ENCODE results near the gene MBOAT2. TPM values are rescaled to one million over a fixed set of nuclear protein-coding genes. Genes with fewer than 3 reads are reported as not detected.
"Not testable (repeated sequence)": the region's sequence is repeated elsewhere in the genome, so short reads cannot be mapped to it uniquely, and the experiment has no call there.

MBOAT2 gene
- total RNA-seq, 2 donors from 2014 or later = 4.4 to 6.6 TPM

- peaks cover 0 to 6% of the 10 kb centered on the region in 2 donors for H3K9me3 Mint-ChIP-seq
These were observed 63.9 kb downstream of the MBOAT2 start for GRCh38 chr2:8939486-8940114.

GRCh38 chr2:8938384-8938783 lies 65.1 kb downstream of the MBOAT2 start:
- H3K9me3 Mint-ChIP-seq = peaks cover 0 to 6% of the 10 kb centered on the region in 2 donors
- DNase-seq (ENCODE audit: low spot score in 2 of 2) = no peak

More at GRCh38 chr2:8939486-8940114, 63.9 kb downstream of the MBOAT2 start:
- ATAC-seq (no peak), DNase-seq (ENCODE audit: low spot score in 2 of 2) (no peak)
- H3K27ac Mint-ChIP-seq = no peak overlapping the region
- H3K36me3 Mint-ChIP-seq = no peaks in the 10 kb centered on the region

GRCh38 chr2:8935982-8936381 lies 67.5 kb downstream of the MBOAT2 start:
- ATAC-seq (no peak), DNase-seq (ENCODE audit: low spot score in 2 of 2) (no peak)
- H3K9me3 Mint-ChIP-seq = peaks cover 0 to 6% of the 10 kb centered on the region in 2 donors
- H3K36me3 Mint-ChIP-seq = no peaks in the 10 kb centered on the region
- no peak overlapping the region for H3K27ac Mint-ChIP-seq

More at GRCh38 chr2:8938384-8938783, 65.1 kb downstream of the MBOAT2 start:
- no peak overlapping the region for H3K27ac Mint-ChIP-seq
- ATAC-seq = no peak
- no peaks in the 10 kb centered on the region for H3K36me3 Mint-ChIP-seq

- peaks cover 0 to 5% of the 10 kb centered on the region in 2 donors for H3K36me3 Mint-ChIP-seq
- no peak overlapping the region for H3K27ac Mint-ChIP-seq
- DNase-seq (ENCODE audit: low spot score in 2 of 2) (no peak), ATAC-seq (no peak)
- H3K9me3 Mint-ChIP-seq = peaks cover 0 to 6% of the 10 kb centered on the region in 2 donors
These were observed 69.1 kb downstream of the MBOAT2 start for GRCh38 chr2:8934338-8934737.

- no peak for DNase-seq (ENCODE audit: low spot score in 2 of 2)
- no peak overlapping the region for H3K27ac Mint-ChIP-seq
- ATAC-seq = no peak
- peaks cover 0 to 5% of the 10 kb centered on the region in 2 donors for H3K36me3 Mint-ChIP-seq
- no peaks in the 10 kb centered on the region for H3K9me3 Mint-ChIP-seq
These were observed 70.8 kb downstream of the MBOAT2 start for GRCh38 chr2:8932702-8933101.

- not testable (repeated sequence) for DNase-seq (ENCODE audit: low spot score in 2 of 2); H3K9me3 Mint-ChIP-seq; ATAC-seq; H3K27ac Mint-ChIP-seq; H3K36me3 Mint-ChIP-seq
These were observed 73.3 kb downstream of the MBOAT2 start for GRCh38 chr2:8930185-8930584.

- DNase-seq (ENCODE audit: low spot score in 2 of 2) = no peak
- no peak for ATAC-seq
- Mint-ChIP-seq H3K36me3 (peaks cover 0 to 5% of the 10 kb centered on the region in 2 donors), H3K27ac (no peak overlapping the region), H3K9me3 (no peaks in the 10 kb centered on the region)
These were observed 74.4 kb downstream of the MBOAT2 start for GRCh38 chr2:8929128-8929527.

GRCh38 chr2:8927510-8928455 lies 75.7 kb downstream of the MBOAT2 start:
- no peak overlapping the region for H3K27ac Mint-ChIP-seq
- H3K36me3 Mint-ChIP-seq = peaks cover 0 to 5% of the 10 kb centered on the region in 2 donors
- H3K9me3 Mint-ChIP-seq = no peaks in the 10 kb centered on the region
- DNase-seq (ENCODE audit: low spot score in 2 of 2) (no peak), ATAC-seq (no peak)

GRCh38 chr2:8926356-8926755 lies 77.1 kb downstream of the MBOAT2 start:
- H3K9me3 Mint-ChIP-seq = no peaks in the 10 kb centered on the region
- peaks cover 0 to 5% of the 10 kb centered on the region in 2 donors for H3K36me3 Mint-ChIP-seq
- H3K27ac Mint-ChIP-seq = no peak overlapping the region
- no peak for ATAC-seq
- DNase-seq (ENCODE audit: low spot score in 2 of 2) = no peak

GRCh38 chr2:8925411-8925810 lies 78.1 kb downstream of the MBOAT2 start:
- Mint-ChIP-seq H3K27ac (no peak overlapping the region), H3K9me3 (no peaks in the 10 kb centered on the region), H3K36me3 (peaks cover 0 to 5% of the 10 kb centered on the region in 2 donors)
- no peak for DNase-seq (ENCODE audit: low spot score in 2 of 2)
- no peak for ATAC-seq

GRCh38 chr2:8923183-8923582 lies 80.3 kb downstream of the MBOAT2 start:
- H3K9me3 Mint-ChIP-seq = no peaks in the 10 kb centered on the region
- ATAC-seq (no peak), DNase-seq (ENCODE audit: low spot score in 2 of 2) (no peak)
- no peaks in the 10 kb centered on the region for H3K36me3 Mint-ChIP-seq
- no peak overlapping the region for H3K27ac Mint-ChIP-seq

GRCh38 chr2:8922431-8922830 lies 81.1 kb downstream of the MBOAT2 start:
- no peak overlapping the region for H3K27ac Mint-ChIP-seq
- ATAC-seq (no peak), DNase-seq (ENCODE audit: low spot score in 2 of 2) (no peak)
- no peaks in the 10 kb centered on the region for H3K36me3 Mint-ChIP-seq
- no peaks in the 10 kb centered on the region for H3K9me3 Mint-ChIP-seq

GRCh38 chr2:8918412-8918811 lies 85.1 kb downstream of the MBOAT2 start:
- H3K27ac Mint-ChIP-seq = no peak overlapping the region
- H3K9me3 Mint-ChIP-seq = no peaks in the 10 kb centered on the region
- no peak for ATAC-seq
- no peak for DNase-seq (ENCODE audit: low spot score in 2 of 2)
- H3K36me3 Mint-ChIP-seq = no peaks in the 10 kb centered on the region

- H3K9me3 Mint-ChIP-seq = peaks cover 0 to 11% of the 10 kb centered on the region in 2 donors
- no peak overlapping the region for H3K27ac Mint-ChIP-seq
- ATAC-seq = no peak
- DNase-seq (ENCODE audit: low spot score in 2 of 2) = no peak
- no peaks in the 10 kb centered on the region for H3K36me3 Mint-ChIP-seq
These were observed 87.5 kb downstream of the MBOAT2 start for GRCh38 chr2:8915941-8916340.

- not testable (repeated sequence) for ATAC-seq; H3K27ac Mint-ChIP-seq; H3K36me3 Mint-ChIP-seq; DNase-seq (ENCODE audit: low spot score in 2 of 2)
- peaks cover 4 to 17% of the 10 kb centered on the region in 2 donors for H3K9me3 Mint-ChIP-seq
These were observed 89.7 kb downstream of the MBOAT2 start for GRCh38 chr2:8913767-8914166.

GRCh38 chr2:8907764-8908288 lies 95.7 kb downstream of the MBOAT2 start:
- Mint-ChIP-seq H3K36me3 (no peaks in the 10 kb centered on the region), H3K9me3 (peaks cover 8 to 22% of the 10 kb centered on the region in 2 donors), H3K27ac (no peak overlapping the region)
- ATAC-seq = no peak
- no peak for DNase-seq (ENCODE audit: low spot score in 2 of 2)

GRCh38 chr2:8903924-8904323 lies 99.6 kb downstream of the MBOAT2 start:
- not testable (repeated sequence) for H3K36me3 Mint-ChIP-seq; H3K27ac Mint-ChIP-seq; DNase-seq (ENCODE audit: low spot score in 2 of 2); ATAC-seq; H3K9me3 Mint-ChIP-seq

Measured in activated naive CD4-positive, alpha-beta T cell treated with anti-CD3 and anti-CD28 coated beads, Interleukin-2, amount 50 U/mL, for 72 hours (primary cell).